HG02571 (cell line): ENCODE measurements around the gene TACC2.
"Not testable (repeated sequence)": the region's sequence is repeated elsewhere in the genome, so short reads cannot be mapped to it uniquely, and the experiment has no call there.

Experiments used
- ATAC-seq: cut with Tn5 transposase; IDR thresholded peaks from one replicate; pipeline ENCODE4 v1.9.1; 2021; ENCODE audit warnings: mild to moderate bottlenecking, moderate library complexity; ENCODE audit not compliant: unreplicated experiment

The TACC2 gene

GRCh38 chr10:121988361-121989324 lies at the start of gene TACC2:
Gene TACC2, plus strand, starts transcription at chr10:121989163. Its CDS starts 32,819 bp downstream, at chr10:122021982.
- ATAC-seq, result no peak

- ATAC-seq, result no peak
Measured at GRCh38 chr10:121941532-121941931, 47.4 kb upstream of the TACC2 start.

- ATAC-seq, result no peak
Measured at GRCh38 chr10:121942749-121943416, 46.1 kb upstream of the TACC2 start.

- no peak for ATAC-seq
Measured at GRCh38 chr10:121947343-121948330, 41.3 kb upstream of the TACC2 start.

GRCh38 chr10:121949049-121949448 lies 39.9 kb upstream of the TACC2 start:
- no peak for ATAC-seq

GRCh38 chr10:121949451-121949850 lies 39.5 kb upstream of the TACC2 start:
- no peak for ATAC-seq

- ATAC-seq, result no peak
Measured at GRCh38 chr10:121952226-121952625, 36.7 kb upstream of the TACC2 start.

- no peak for ATAC-seq
Measured at GRCh38 chr10:121956111-121957061, 32.6 kb upstream of the TACC2 start.

GRCh38 chr10:121959671-121960070 lies 29.3 kb upstream of the TACC2 start:
- no peak for ATAC-seq

GRCh38 chr10:121961456-121961855 lies 27.5 kb upstream of the TACC2 start:
- no peak for ATAC-seq

GRCh38 chr10:121965996-121966395 lies 23.0 kb upstream of the TACC2 start:
- no peak for ATAC-seq

GRCh38 chr10:121969086-121969485 lies 19.9 kb upstream of the TACC2 start:
- ATAC-seq, result not testable (repeated sequence)

GRCh38 chr10:121974019-121974534 lies 14.9 kb upstream of the TACC2 start:
- no peak for ATAC-seq

- peak; percentile 75 for ATAC-seq
Measured at GRCh38 chr10:121974535-121975294, 14.2 kb upstream of the TACC2 start, which contains the start of gene NSMCE4A. Gene NSMCE4A, minus strand, starts transcription at chr10:121975217. Its CDS starts 52 bp downstream, at chr10:121975165.

- no peak for ATAC-seq
Measured at GRCh38 chr10:121975295-121976086, 13.5 kb upstream of the TACC2 start.

- no peak for ATAC-seq
Measured at GRCh38 chr10:121976607-121977006, 12.4 kb upstream of the TACC2 start.

GRCh38 chr10:121978511-121978910 lies 10.5 kb upstream of the TACC2 start:
- ATAC-seq, result no peak

GRCh38 chr10:121981346-121981745 lies 7.6 kb upstream of the TACC2 start:
- ATAC-seq, result no peak
